ENCODE data around the gene CCDC69. TPM values are rescaled to one million over a fixed set of nuclear protein-coding genes. Genes with fewer than 3 reads are reported as not detected.
A peak's percentile ranks its signal among the peaks of the same experiment; 100 is the strongest.

Gene CCDC69
- total RNA-seq, 1 donor from 2014 or later: 29.2 TPM

GRCh38 chr5:151173711-151174611 lies 49.9 kb downstream of the CCDC69 start:
- DNase-seq (ENCODE audit: low spot score): no peak
- peak; percentile 25 for ATAC-seq

GRCh38 chr5:151171529-151171928 lies 52.4 kb downstream of the CCDC69 start:
- ATAC-seq (no peak), DNase-seq (ENCODE audit: low spot score) (peak; percentile 4)

GRCh38 chr5:151168602-151169344 lies 55.1 kb downstream of the CCDC69 start:
- DNase-seq (ENCODE audit: low spot score) (no peak), ATAC-seq (no peak)

GRCh38 chr5:151167022-151167421 lies 56.9 kb downstream of the CCDC69 start:
- DNase-seq (ENCODE audit: low spot score) (no peak), ATAC-seq (no peak)

GRCh38 chr5:151164687-151165392 lies 59.1 kb downstream of the CCDC69 start:
- ATAC-seq (peak; percentile 94), DNase-seq (ENCODE audit: low spot score) (peak; percentile 80)

- ATAC-seq (peak; percentile 27), DNase-seq (ENCODE audit: low spot score) (no peak)
Observed at GRCh38 chr5:151162776-151163175, 61.1 kb downstream of the CCDC69 start.

- DNase-seq (ENCODE audit: low spot score): peak; percentile 69
- peak; percentile 11 for ATAC-seq
Observed at GRCh38 chr5:151159649-151160373, 64.1 kb downstream of the CCDC69 start.

- ATAC-seq (no peak), DNase-seq (ENCODE audit: low spot score) (no peak)
Observed at GRCh38 chr5:151158287-151158661, 65.6 kb downstream of the CCDC69 start.

GRCh38 chr5:151157426-151158286 lies 66.2 kb downstream of the CCDC69 start, which contains the start of gene ANXA6:
ANXA6 (minus strand) TSS chr5:151157779; CDS start chr5:151147901, 9,878 bp downstream.
- DNase-seq (ENCODE audit: low spot score) (peak; percentile 90), ATAC-seq (peak; percentile 88)

- peak; percentile 15 for ATAC-seq
- no peak for DNase-seq (ENCODE audit: low spot score)
Observed at GRCh38 chr5:151156507-151157420, 67.1 kb downstream of the CCDC69 start.

- ATAC-seq (peak; percentile 81), DNase-seq (ENCODE audit: low spot score) (peak; percentile 95)
Observed at GRCh38 chr5:151155775-151156506, 68.0 kb downstream of the CCDC69 start.

- ATAC-seq (no peak), DNase-seq (ENCODE audit: low spot score) (no peak)
Observed at GRCh38 chr5:151154931-151155774, 68.7 kb downstream of the CCDC69 start.

- ATAC-seq (no peak), DNase-seq (ENCODE audit: low spot score) (no peak)
Observed at GRCh38 chr5:151153766-151154272, 70.1 kb downstream of the CCDC69 start.

GRCh38 chr5:151153300-151153699 lies 70.6 kb downstream of the CCDC69 start:
- DNase-seq (ENCODE audit: low spot score) (no peak), ATAC-seq (no peak)

- DNase-seq (ENCODE audit: low spot score) (no peak), ATAC-seq (no peak)
Observed at GRCh38 chr5:151151793-151152192, 72.1 kb downstream of the CCDC69 start.

GRCh38 chr5:151151263-151151660 lies 72.6 kb downstream of the CCDC69 start:
- DNase-seq (ENCODE audit: low spot score) (no peak), ATAC-seq (no peak)

Measured in left lobe of liver (tissue), 2 donors.